ENCODE results near the gene PAPSS1.
"Not testable (repeated sequence)": the region's sequence is repeated elsewhere in the genome, so short reads cannot be mapped to it uniquely, and the experiment has no call there.

GRCh38 chr4:107729050-107729449 is 9.0 kb upstream of the PAPSS1 start:
- TF ChIP-seq, protein P1, sequence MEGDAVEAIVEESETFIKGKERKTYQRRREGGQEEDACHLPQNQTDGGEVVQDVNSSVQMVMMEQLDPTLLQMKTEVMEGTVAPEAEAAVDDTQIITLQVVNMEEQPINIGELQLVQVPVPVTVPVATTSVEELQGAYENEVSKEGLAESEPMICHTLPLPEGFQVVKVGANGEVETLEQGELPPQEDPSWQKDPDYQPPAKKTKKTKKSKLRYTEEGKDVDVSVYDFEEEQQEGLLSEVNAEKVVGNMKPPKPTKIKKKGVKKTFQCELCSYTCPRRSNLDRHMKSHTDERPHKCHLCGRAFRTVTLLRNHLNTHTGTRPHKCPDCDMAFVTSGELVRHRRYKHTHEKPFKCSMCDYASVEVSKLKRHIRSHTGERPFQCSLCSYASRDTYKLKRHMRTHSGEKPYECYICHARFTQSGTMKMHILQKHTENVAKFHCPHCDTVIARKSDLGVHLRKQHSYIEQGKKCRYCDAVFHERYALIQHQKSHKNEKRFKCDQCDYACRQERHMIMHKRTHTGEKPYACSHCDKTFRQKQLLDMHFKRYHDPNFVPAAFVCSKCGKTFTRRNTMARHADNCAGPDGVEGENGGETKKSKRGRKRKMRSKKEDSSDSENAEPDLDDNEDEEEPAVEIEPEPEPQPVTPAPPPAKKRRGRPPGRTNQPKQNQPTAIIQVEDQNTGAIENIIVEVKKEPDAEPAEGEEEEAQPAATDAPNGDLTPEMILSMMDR (IDR thresholded peaks at IDR 0.05; ENCODE audit: borderline replicate concordance, extremely low read depth, low read length, poor library complexity, severe bottlenecking): not testable (repeated sequence)
- not testable (repeated sequence) for TF ChIP-seq EZH2 (IDR thresholded peaks at IDR 0.05; ENCODE audit: borderline replicate concordance, low read depth, low read length, severe bottlenecking)

All from DND-41 (cell line).